ENCODE data around the gene KCNH8.

DNA sequence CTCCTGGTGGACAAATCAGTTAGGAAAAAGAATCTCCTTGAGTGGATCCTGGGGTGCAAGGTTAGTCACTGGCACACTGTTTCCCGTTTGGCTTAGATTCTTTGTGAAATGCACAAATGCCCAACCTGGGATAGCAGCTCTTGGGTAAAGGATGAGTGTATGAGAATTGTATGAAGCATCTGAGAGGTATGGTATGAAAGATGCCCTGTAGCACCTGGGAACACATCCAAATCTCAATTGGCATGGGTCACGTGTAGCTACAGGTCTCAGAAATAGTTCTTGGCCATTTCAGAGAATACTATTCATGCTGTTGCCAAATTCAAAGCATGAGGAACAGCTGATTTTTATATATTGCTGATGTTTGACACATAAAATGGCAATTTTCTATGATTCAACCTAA is 84.3 kb downstream of the KCNH8 start:
- TF ChIP-seq, protein P1, sequence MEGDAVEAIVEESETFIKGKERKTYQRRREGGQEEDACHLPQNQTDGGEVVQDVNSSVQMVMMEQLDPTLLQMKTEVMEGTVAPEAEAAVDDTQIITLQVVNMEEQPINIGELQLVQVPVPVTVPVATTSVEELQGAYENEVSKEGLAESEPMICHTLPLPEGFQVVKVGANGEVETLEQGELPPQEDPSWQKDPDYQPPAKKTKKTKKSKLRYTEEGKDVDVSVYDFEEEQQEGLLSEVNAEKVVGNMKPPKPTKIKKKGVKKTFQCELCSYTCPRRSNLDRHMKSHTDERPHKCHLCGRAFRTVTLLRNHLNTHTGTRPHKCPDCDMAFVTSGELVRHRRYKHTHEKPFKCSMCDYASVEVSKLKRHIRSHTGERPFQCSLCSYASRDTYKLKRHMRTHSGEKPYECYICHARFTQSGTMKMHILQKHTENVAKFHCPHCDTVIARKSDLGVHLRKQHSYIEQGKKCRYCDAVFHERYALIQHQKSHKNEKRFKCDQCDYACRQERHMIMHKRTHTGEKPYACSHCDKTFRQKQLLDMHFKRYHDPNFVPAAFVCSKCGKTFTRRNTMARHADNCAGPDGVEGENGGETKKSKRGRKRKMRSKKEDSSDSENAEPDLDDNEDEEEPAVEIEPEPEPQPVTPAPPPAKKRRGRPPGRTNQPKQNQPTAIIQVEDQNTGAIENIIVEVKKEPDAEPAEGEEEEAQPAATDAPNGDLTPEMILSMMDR (IDR thresholded peaks at IDR 0.05): no peak
- TF ChIP-seq POLR2A (IDR thresholded peaks at IDR 0.05): no peak
